Cerebellar cortex (tissue), 1 donor: ENCODE results near the gene HPN.

Source experiments
- DNase-seq: peaks from one replicate; pipeline ENCODE4 v3.0.0-alpha.2; 2015; ENCODE audit warnings: low spot score

HPN gene

DNA sequence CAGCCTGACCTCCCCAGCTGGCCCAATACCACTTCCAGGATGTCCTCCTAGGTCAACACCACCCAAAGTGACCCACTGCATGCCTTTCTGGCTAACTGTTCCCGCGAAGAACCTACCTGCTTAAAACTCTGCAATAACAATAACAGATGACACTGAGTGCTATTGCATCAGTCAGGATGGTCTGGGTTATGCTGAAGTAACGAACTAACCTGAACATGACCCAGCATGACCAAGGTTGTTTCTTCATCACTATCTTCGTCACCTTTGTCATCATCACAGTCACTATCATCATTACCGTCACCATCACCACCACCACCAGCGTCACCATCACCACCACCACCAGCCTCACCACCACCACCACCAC lies 63.5 kb downstream of the HPN start:
- no peak for DNase-seq

DNA sequence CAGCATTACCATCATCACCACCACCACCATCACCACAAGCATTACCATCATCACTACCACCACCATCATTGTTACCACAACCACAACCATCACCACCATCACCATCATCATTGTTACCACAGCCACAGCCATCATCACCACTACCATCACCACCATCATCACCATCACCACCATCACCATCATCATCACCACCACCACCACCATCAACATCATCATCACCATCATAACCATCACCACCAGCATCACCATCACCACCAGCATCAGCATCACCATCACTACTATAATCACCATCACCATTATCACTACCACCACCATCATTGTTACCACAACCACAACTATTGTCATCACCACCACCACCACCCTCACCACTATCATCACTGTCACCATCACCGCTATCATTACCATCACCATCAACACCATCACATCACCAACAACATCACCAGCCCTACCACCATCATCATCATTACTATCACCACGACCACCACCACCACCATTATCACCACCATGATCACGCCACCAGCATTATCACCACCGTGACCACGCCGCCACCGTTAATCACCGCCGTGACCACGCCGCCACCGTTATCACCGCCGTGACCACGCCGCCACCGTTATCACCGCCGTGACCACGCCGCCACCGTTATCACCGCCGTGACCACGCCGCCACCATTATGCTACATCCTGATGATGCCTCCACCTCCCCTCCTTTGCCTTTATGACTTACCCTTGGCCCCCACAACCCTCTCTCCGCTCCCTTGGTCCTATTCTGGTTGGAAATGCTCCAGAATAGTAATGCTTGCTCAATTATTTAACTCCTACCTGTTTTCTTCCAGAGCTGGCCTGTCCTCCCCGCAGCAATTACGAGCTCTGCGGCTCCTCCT lies 64.1 kb downstream of the HPN start:
- DNase-seq, result no peak

DNA sequence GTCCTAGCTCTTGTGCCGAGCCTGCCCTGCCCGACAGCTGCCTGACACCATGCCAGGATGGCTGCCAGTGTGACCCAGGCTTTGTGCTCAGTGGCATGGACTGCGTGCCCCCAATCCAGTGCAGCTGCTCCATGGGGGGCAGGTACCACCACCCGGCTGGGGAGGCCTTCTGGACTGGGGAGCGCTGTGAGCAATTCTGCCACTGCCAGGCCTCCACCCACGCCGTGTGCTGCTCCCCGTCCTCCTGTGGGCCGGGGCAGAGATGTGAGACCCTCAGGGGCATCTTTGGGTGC lies 64.7 kb downstream of the HPN start:
- no peak for DNase-seq

DNA sequence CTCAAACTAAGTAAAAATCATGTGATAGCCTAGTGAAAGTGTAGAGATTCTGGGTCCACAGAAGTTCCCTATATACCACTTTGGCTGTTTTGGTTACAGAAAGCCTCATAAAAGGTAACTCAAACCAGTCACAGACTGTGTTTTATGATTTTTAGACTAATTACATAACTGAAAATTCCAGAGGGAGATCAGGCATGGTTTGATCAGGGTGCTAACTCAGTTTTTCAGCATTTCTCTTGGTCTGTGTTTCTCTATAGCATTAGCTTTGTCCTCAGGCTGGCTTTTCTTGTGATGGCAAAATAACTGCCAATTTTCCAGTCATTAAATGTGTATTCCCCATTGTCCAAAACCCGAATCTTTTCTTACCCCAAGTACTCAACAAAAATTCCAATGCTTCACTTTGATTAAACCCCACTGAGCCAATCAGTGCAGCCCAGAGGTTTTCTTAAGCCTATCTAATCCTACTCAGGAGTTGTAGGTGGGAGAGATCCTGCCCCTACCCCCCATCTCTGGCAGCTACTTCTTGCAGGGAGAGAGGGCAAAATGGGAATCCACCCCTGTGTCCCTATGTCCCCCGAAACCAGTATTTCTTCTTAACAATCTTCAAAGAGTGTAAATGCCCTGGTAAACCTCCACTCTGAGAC lies 65.5 kb downstream of the HPN start:
- no peak for DNase-seq

DNA sequence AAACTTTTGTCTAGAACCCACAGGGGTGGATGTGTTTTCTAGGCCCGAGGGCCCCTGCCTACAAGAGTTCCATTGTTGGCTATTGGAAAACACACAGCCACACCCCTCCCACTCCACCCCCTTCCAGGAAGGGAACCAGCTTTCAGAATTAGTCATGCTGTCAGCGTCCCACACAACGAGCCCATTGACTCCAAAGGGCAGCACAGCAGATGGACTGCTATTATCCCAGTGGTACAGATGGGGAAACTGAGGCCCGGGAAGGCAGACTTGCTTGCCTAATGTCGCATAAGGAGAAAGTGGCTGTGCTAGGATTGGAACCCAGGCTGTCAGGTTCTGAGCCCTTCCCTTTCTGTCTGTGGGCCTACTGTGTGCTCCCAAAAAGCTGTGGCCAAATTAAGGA lies 66.0 kb downstream of the HPN start:
- no peak for DNase-seq

DNA sequence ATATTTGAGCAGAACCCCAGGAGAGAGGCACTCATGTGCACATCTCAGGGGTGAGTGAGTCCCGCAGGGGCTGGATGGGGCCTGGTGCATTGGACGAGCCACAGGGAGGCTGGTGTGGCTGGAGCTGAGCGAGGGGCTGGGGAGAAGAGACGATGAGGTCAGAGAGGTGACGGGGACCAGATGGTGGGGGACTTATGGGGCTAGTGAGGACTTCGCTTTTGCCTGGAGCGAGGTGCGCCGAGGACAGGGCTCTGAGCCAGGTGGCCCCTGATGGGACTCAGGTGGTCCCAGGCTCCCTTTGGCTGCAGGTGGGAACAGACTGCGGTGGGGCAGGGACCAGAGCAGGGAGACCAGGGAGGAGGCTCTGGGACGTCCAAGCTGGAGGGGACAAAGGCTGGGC lies 67.2 kb downstream of the HPN start:
- no peak for DNase-seq

DNA sequence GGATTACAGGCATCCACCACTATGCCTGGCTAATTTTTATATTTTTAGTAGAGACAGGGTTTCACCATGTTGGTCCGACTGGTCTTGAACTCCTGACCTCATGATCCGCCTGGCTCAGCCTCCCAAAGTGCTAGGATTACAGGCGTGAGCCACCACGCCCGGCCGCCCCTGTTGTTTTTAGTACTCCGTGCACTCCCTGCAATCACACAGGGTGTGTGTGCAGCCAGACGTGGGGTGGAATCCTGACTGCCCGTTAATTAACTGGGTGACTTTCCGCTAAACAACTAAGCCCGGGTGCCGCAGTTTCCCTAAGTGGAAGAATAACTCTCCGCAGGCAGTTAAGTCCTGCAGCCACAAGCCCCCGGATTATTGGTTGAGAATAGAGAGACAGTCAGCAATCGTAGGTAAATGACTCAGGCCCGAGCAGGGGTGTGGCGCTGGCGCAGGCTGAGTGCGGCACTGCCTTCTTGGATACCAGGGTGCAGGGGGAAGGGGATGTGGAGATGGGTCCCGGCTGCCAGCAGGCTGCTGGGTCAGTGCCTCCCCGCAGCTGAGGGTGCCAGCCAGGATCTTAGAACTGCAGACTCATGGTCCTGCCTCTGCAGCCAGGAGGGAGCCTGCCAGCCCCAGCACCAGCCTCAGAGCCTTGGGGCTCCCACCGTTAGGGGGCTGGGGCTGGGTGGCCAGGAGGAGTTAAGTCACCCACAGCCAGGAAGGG lies 68.0 kb downstream of the HPN start:
- no peak for DNase-seq

DNA sequence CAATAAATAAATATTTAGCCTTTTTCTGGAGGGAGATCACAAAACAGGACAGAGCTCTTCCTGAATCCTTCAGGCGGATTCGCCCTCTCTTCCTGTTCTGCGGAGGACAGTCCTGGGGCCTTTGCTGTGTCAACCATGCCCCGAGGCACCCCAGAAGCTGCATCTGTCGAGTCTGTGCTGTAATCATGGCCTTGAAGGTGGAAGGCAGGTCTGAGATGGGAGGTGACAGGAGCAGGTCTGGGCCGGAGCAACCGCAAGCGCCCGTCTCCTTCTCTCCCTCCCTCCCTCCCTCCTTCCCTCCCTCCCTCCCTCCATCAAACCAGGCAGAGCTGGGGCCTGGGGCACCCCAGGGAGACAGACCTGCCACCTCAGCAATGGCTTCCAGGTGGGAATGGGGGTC lies 69.5 kb downstream of the HPN start:
- no peak for DNase-seq

DNA sequence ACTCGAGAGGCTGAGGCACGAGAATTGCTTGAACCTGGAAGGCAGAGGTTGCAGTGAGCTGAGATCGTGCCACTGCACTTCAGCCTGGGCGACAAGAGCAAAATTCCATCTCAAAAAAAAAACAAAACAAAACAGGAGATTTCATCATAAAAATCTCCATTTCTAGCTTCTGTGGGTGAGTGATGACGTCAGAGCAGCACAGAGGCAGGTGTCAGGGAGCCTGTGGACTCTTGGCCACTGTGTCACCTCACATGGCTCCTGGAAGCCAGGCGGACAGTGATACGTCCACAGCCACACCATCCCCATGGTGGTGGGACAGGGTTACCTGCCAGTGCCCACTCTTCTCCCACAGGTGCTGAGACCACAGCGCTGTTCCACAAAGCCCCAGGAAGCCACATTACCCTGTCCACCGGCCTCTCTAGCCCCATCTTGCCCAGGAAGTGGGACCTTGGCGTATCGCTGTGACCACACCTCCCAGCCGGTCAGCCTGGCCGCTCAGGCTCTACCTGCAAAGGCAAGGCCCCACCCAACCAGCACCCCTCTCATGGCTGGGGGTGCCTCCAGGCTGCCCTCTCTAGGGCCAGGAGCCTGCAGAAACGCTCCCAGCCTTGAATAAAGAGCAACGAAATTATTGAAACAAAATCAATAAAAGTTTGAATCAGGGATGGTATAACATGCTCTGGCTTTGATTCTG lies 71.6 kb downstream of the HPN start:
- DNase-seq, result no peak

DNA sequence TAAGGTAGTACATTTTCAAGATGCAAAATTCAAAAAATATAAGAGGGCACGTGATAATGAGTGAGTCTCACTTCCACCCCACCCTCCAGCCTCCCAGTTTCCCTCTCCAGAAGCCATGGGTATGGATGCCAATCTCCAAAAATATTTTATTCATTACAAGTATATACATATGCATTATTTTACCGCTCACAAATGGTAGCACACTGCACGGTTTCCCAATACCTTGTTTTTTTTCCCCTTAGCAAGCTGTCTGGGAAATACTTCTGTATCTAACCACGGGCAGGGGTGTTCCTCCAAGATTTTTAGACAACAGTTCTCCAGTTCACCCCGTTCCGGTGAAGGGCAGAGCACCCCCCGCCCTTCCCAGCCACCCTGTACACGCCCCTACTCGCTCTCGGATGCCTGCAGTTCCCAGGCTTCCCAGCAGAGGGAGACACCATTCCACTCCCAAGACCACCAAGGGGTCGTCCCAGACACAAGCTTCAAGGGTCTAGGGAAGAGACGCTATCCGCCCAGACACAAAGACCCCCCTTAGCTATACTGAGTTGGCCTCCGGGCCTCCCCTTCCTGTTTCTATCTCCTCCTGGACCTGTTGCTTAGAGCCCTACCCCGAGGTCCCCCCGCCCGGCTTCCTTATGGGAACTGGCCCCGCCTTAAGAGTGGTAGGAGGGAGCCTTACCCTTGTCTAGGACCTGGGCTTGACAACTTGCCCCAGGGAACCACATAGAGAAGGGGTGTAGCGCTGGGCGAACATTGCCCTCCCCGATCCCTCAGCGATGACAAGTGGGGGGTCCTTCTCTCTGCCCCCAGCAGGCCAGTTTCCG lies 73.0 kb downstream of the HPN start:
- DNase-seq, result peak; percentile 56

DNA sequence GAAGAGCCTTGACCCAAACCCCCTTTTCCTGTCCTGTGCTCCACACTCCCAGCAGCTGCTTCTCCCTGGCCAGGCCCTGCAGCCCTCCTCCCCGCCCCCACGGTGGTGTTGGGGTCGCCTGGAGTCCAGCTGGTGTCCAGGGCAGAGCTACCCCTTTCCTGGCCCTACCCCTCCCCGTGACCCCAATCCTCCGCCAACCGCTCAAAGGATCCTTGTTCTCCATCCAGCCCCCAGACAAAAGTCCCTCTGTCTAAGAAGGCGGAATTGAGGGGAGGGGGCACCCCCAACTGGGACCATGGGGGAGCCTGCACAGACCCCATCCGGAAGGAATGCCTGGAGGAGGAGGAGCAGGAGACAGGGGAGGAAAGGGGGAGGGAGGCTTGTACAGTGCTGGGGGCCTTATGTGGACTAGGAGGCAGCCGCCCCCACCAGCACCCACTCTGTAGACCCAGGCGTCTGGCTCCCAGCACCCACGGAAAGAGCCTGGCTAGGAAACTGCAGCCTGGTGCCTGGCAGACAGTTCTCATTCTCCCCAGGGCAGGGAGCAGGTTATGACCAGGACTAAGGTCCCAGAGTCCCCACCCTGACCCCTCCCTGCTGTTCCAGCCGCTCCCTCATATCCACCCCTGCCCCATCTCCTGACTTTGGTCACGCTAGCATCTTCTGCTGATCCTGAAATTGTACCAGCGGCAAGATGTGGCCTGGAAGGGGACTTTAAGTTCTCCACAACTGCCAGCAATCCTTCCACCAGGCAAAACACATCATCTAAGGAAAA lies 73.8 kb downstream of the HPN start, which contains the start of gene FXYD3:
Gene FXYD3 (plus strand): TSS at position 647 of the 775 bp plus-strand sequence. CDS start 3,554 bp downstream, outside the sequence.
- peak; percentile 27 for DNase-seq
